Spleen (tissue), 11 donors: ENCODE results near the gene MAMDC4. TPM values are rescaled to one million over a fixed set of nuclear protein-coding genes. Genes with fewer than 3 reads are reported as not detected.
"Not testable (repeated sequence)": the region's sequence is repeated elsewhere in the genome, so short reads cannot be mapped to it uniquely, and the experiment has no call there.

ENCODE experiments used
- DNase-seq: peaks from one replicate; pipeline ENCODE4 v3.0.0-alpha.2; 2020
- H3K27ac ChIP-seq, 8 donors: fragments of 200-600 bp; sonication (generic) in 7 of 8; 1 replicate in 4 of 8; 2 replicates in 4 of 8; pipeline versions ENCODE4 v1.5.0 to v1.8.0; 2016 to 2021; ENCODE audit warnings: inconsistent platforms in 4 of 8, mild to moderate bottlenecking in 4 of 8, moderate library complexity in 1 of 8
- H3K27me3 ChIP-seq, 7 donors: fragments of 200-600 bp; sonication (generic) in 6 of 7; replicated peaks in 1 of 7; 1 replicate in 4 of 7; 2 replicates in 3 of 7; pipeline versions ENCODE4 v1.5.0 to v1.8.0; 2016 to 2021; ENCODE audit warnings: inconsistent platforms in 3 of 7, mild to moderate bottlenecking in 1 of 7
- H3K36me3 ChIP-seq, 6 donors: fragments of 200-600 bp; sonication (generic) in 5 of 6; 1 replicate in 4 of 6; 2 replicates in 2 of 6; pipeline versions ENCODE4 v1.5.0 to v1.8.0; 2016 to 2021; ENCODE audit warnings: inconsistent platforms in 2 of 6
- H3K4me1 ChIP-seq, 6 donors: fragments of 200-600 bp; sonication (generic) in 5 of 6; 1 replicate in 3 of 6; 2 replicates in 3 of 6; pipeline versions ENCODE4 v1.5.0 to v1.8.0; 2016 to 2021; ENCODE audit warnings: inconsistent platforms in 3 of 6
- H3K4me3 ChIP-seq, 8 donors: fragments of 200-600 bp; sonication (generic) in 7 of 8; 1 replicate in 4 of 8; 2 replicates in 4 of 8; pipeline versions ENCODE4 v1.5.0 to v1.8.0; 2016 to 2021; ENCODE audit warnings: inconsistent platforms in 4 of 8, mild to moderate bottlenecking in 4 of 8, moderate library complexity in 2 of 8
- H3K9me3 ChIP-seq, 8 donors: fragments of 200-600 bp; sonication (generic) in 7 of 8; 1 replicate in 4 of 8; 2 replicates in 4 of 8; pipeline versions ENCODE4 v1.5.0 to v1.8.0; 2016 to 2021; ENCODE audit warnings: inconsistent platforms in 4 of 8
- CTCF ChIP-seq, 11 experiments: fragments of 200-600 bp in 7 of 11; fragments of 450-650 bp in 4 of 11; sonication (generic) in 4 of 11; IDR thresholded peaks in 8 of 11; conservative IDR thresholded peaks in 3 of 11; 1 replicate in 7 of 11; 2 replicates in 4 of 11; pipeline versions ENCODE4 v1.4.0 to v1.8.0; 2016 to 2021; ENCODE audit warnings: antibody characterized with exemption in 11 of 11, inconsistent platforms in 4 of 11, mild to moderate bottlenecking in 1 of 11
- POLR2A ChIP-seq, 3 donors: fragments of 450-650 bp; IDR thresholded peaks; one replicate each; pipeline ENCODE4 v1.5.1; 2017; ENCODE audit warnings: antibody characterized with exemption in 3 of 3, mild to moderate bottlenecking in 1 of 3
- POLR2AphosphoS5 ChIP-seq, 3 donors: sonication (generic); formaldehyde crosslinking; IDR thresholded peaks; one replicate each; pipeline ENCODE4 v1.5.1; 2017; ENCODE audit warnings: antibody characterized with exemption in 3 of 3
- WGBS, 5 donors: extraction: QIAGEN DNeasy Blood & Tissue Kit in 3 of 5; methylation state at CpG; one replicate each; pipeline versions ENCODE4 v1.1.5 to v1.1.7; 2013 to 2018; 5-methylcytosine and 5-hydroxymethylcytosine counted together
- intact Hi-C: fragments of 100-400 bp; cut with DNase I; formaldehyde crosslinking; loops from one replicate; pipeline ENCODE4 v1.15.0; 2023; ENCODE audit warnings: low total_unique reads
- polyA plus RNA-seq, 3 donors: library from polyadenylated mRNA; stranded (reverse); fragments of 200-250 nt; gene quantifications; one replicate each; pipeline ENCODE4 v1.2.1, GENCODE V29; 2013
- total RNA-seq, 7 donors: library from RNA; depleted of rRNA in 3 of 7; stranded (reverse); fragments of >200 nt in 3 of 7; fragmentation: NEBNext Ultra II Directional in 4 of 7; extraction: Animal tissue kit (Norgen Biotek cat#: 25700) in 4 of 7; gene quantifications; one replicate each; pipeline versions ENCODE4 v1.1.0 to v1.2.1, GENCODE V29; 2016 to 2021
- donor health status: healthy with polysubstance abuse.
- donor health status: DM: no; HTN: no; CAD: no; lungs with moderate emphysema.
- donor health status: DM: no; HTN: no; CAD: no.
- donor health status: Bipolar disorder and iron deficiency.
- donor health status: healthy.
- donor health status: DM: no; HTN: no; CAD: no.
- donor health status: DM: yes; HTN: yes; CAD: no.

The MAMDC4 gene
- total and polyA plus RNA-seq, 10 donors = 4.9 to 32.0 (median 12.0) TPM

GRCh38 chr9:136865041-136865767 lies 13.1 kb downstream of the MAMDC4 start:
- WGBS, 5 donors = 61 to 67% (median 62%) methylated on average over 11 of the region's 11 CpGs
- no peak for DNase-seq
- Histone ChIP-seq H3K27ac (peak overlapping the region in 4 of 8 donors; percentile 93 to 95 (median 94)), H3K9me3 (no peaks in the 10 kb centered on the region), H3K4me3 (peak overlapping the region; percentile 71 to 89 (median 82)), H3K36me3 (peaks cover 0 to 45% (median 38%) of the 10 kb centered on the region in 6 donors), H3K4me1 (peaks cover 16 to 47% (median 24%) of the 10 kb centered on the region in 6 donors), H3K27me3 (no peaks in the 10 kb centered on the region)
- TF ChIP-seq POLR2AphosphoS5 (IDR thresholded peaks at IDR 0.05) (no peak), POLR2A (IDR thresholded peaks at IDR 0.05) (no peak), CTCF (IDR thresholded peaks at IDR 0.05 in 8 of 11, conservative IDR thresholded peaks at IDR 0.05 in 3 of 11) (no peak)
- intact Hi-C loops = no loop called here

DNA sequence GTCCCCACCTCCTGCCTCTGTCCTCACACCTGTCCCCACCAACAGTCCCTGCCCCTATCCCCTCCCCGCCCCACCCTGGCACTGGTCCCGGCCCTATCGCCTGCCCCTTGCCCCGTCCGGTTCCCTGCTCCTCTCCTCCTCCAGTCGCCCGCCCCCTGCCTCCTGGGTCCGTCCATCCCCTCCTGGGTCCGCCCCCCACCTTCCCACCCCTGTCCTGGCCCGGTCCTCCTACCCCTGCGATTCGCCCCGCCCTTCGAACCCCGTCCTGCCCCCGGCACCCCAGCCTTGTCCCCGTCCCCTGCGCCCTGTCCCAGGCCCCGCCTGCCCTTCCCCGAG lies 13.6 kb downstream of the MAMDC4 start:
- DNase-seq = no peak
- H3K27ac ChIP-seq = peak overlapping the region; percentile 81 to 95 (median 92)

GRCh38 chr9:136866898-136867421 lies 14.8 kb downstream of the MAMDC4 start:
- Histone ChIP-seq H3K4me3 (peak overlapping the region; percentile 35 to 89 (median 80)), H3K27ac (peak overlapping the region; percentile 81 to 95 (median 92)), H3K36me3 (peaks cover 0 to 29% (median 22%) of the 10 kb centered on the region in 6 donors), H3K4me1 (peaks cover 16 to 47% (median 24%) of the 10 kb centered on the region in 6 donors)
- H3K27me3 ChIP-seq, H3K9me3 ChIP-seq, DNase-seq, intact Hi-C loops: not testable (repeated sequence)
- WGBS, 5 donors = 74 to 88% (median 82%) methylated on average over 29 of the region's 29 CpGs

More for the DNA sequence above, 13.6 kb downstream of the MAMDC4 start:
- H3K27me3 ChIP-seq = no peaks in the 10 kb centered on the region
- 1% methylated on average over 15 to 20 of the region's 20 CpGs for WGBS, 5 donors
- H3K4me3 ChIP-seq = peak overlapping the region; percentile 71 to 89 (median 82)
- no peaks in the 10 kb centered on the region for H3K9me3 ChIP-seq
- peaks cover 16 to 47% (median 24%) of the 10 kb centered on the region in 6 donors for H3K4me1 ChIP-seq
- H3K36me3 ChIP-seq = peaks cover 0 to 41% (median 34%) of the 10 kb centered on the region in 6 donors
- intact Hi-C loops = no loop called here
- TF ChIP-seq CTCF (IDR thresholded peaks at IDR 0.05 in 8 of 11, conservative IDR thresholded peaks at IDR 0.05 in 3 of 11) (no peak), POLR2AphosphoS5 (IDR thresholded peaks at IDR 0.05) (no peak), POLR2A (IDR thresholded peaks at IDR 0.05) (no peak)

- H3K4me3 ChIP-seq = peak overlapping the region in 2 of 8 donors; percentile 75 to 82
- H3K27ac ChIP-seq = no peak overlapping the region
- H3K36me3 ChIP-seq = peaks cover 0 to 24% (median 17%) of the 10 kb centered on the region in 6 donors
- no peak for TF ChIP-seq POLR2AphosphoS5 (IDR thresholded peaks at IDR 0.05)
- TF ChIP-seq POLR2A (IDR thresholded peaks at IDR 0.05) = no peak
- TF ChIP-seq CTCF (IDR thresholded peaks at IDR 0.05 in 8 of 11, conservative IDR thresholded peaks at IDR 0.05 in 3 of 11) = no peak
- no peaks in the 10 kb centered on the region for H3K27me3 ChIP-seq
- WGBS, 5 donors = 97 to 98% (median 98%) methylated on average over 18 of the region's 18 CpGs
- intact Hi-C loops = no loop called here
- DNase-seq = peak; percentile 72
- H3K4me1 ChIP-seq = peaks cover 16 to 45% (median 24%) of the 10 kb centered on the region in 6 donors
- peaks cover 0 to 5% (median 3%) of the 10 kb centered on the region in 8 donors for H3K9me3 ChIP-seq
These were observed 15.3 kb downstream of the MAMDC4 start for GRCh38 chr9:136867480-136867879.
